ENCODE measurements around the gene REPS1. TPM values are rescaled to one million over a fixed set of nuclear protein-coding genes. Genes with fewer than 3 reads are reported as not detected.

The REPS1 gene
- total and polyA plus RNA-seq, 10 donors, result 17.2 to 75.7 (median 58.6) TPM

DNA sequence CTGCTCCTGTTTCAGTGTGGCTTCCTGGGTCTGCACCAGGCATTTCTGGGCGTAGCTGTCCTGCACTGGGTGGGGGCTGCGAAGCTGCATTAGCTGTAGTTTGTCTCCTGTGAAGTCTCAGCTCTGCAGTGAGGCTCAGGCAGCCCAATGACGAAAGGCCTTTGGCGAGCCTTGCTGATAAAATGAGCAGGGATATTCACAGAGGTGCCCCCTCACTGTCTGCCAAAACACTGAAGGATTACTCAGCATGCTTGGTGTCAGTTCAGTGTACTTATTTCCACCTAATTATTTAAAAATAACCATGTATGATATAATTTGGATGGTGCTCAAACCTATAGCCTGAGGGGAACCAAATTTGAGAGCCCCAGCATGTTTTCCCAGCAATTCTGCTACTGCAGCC, 118.7 kb downstream of the REPS1 start:
- H3K27ac ChIP-seq, result no peak overlapping the region
- H3K36me3 ChIP-seq, result no peaks in the 10 kb centered on the region
- WGBS, 5 donors, result 74 to 94% (median 93%) methylated on average over 4 of the region's 4 CpGs
- H3K4me3 ChIP-seq, result no peak overlapping the region
- H3K4me1 ChIP-seq, result no peaks in the 10 kb centered on the region
- no peaks in the 10 kb centered on the region for H3K27me3 ChIP-seq (replicated peaks in 1 of 7)
- no peak for DNase-seq
- no peaks in the 10 kb centered on the region for H3K9me3 ChIP-seq
- TF ChIP-seq POLR2A (IDR thresholded peaks at IDR 0.05), result no peak
- no peak for TF ChIP-seq POLR2AphosphoS5 (IDR thresholded peaks at IDR 0.05)
- TF ChIP-seq CTCF (IDR thresholded peaks at IDR 0.05 in 8 of 11, conservative IDR thresholded peaks at IDR 0.05 in 3 of 11), result no peak
- intact Hi-C loops (cut with DNase I; ENCODE audit: low total_unique reads), result no loop called here

DNA sequence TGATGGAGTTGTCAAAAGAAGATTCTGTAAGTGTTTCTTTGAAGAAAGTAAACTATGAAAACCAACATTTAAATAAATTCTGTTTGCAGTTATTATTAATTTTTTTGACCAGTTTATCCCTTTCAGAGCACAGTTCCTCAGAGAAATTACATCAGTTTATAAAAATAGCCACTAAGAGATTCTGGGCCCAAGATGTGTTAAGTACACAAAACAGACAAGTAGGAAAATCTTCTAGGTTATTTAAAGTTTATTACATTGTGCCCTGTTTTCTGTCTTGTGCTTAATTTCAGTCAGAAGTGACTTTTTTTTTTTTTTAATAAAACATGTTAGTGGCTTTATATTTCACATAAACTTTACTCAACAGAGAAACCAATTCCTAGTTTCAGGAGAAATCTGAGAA, 119.9 kb downstream of the REPS1 start:
- Histone ChIP-seq H3K36me3 (no peaks in the 10 kb centered on the region), H3K4me1 (no peaks in the 10 kb centered on the region), H3K27ac (no peak overlapping the region), H3K27me3 (replicated peaks in 1 of 7) (no peaks in the 10 kb centered on the region), H3K4me3 (no peak overlapping the region), H3K9me3 (no peaks in the 10 kb centered on the region)
- DNase-seq, result no peak
- intact Hi-C loops (cut with DNase I; ENCODE audit: low total_unique reads), result no loop called here
- TF ChIP-seq POLR2A (IDR thresholded peaks at IDR 0.05) (no peak), POLR2AphosphoS5 (IDR thresholded peaks at IDR 0.05) (no peak), CTCF (IDR thresholded peaks at IDR 0.05 in 8 of 11, conservative IDR thresholded peaks at IDR 0.05 in 3 of 11) (no peak)

GRCh38 chr6:138865480-138866109, 122.5 kb downstream of the REPS1 start:
- intact Hi-C loops (cut with DNase I; ENCODE audit: low total_unique reads), result no loop called here
- Histone ChIP-seq H3K36me3 (no peaks in the 10 kb centered on the region), H3K4me1 (no peaks in the 10 kb centered on the region), H3K4me3 (no peak overlapping the region), H3K9me3 (no peaks in the 10 kb centered on the region), H3K27me3 (replicated peaks in 1 of 7) (no peaks in the 10 kb centered on the region), H3K27ac (no peak overlapping the region)
- TF ChIP-seq CTCF (IDR thresholded peaks at IDR 0.05 in 8 of 11, conservative IDR thresholded peaks at IDR 0.05 in 3 of 11) (no peak), POLR2A (IDR thresholded peaks at IDR 0.05) (no peak), POLR2AphosphoS5 (IDR thresholded peaks at IDR 0.05) (no peak)
- WGBS, 5 donors, result 77 to 89% (median 85%) methylated on average over 6 of the region's 6 CpGs
- no peak for DNase-seq

DNA sequence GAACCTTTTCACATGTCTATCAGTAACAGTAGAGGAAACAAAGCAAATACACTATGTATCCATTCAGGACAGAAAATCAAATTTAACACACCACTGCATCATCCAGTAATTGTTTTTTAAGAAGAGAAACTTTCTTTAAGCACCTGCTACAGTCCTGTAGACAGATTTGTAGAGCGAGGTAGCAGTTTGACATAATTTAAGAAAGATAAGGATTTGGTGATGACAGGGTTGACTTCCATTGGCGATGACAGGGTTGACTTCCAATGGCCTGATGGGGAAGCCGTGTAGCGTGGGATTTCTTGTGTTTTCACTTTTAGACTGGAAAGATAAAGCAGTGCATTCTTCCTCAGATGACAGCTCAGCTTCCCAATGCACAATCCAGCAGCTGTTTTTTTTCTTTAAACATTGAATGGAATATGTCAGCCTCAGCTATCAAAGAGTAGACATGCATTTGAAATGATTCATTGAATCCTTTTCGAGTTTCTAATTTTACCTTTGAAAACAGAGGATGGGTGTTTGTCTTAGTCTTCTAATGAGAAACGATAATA, 123.6 kb downstream of the REPS1 start:
- no peaks in the 10 kb centered on the region for H3K9me3 ChIP-seq
- H3K4me1 ChIP-seq, result no peaks in the 10 kb centered on the region
- no peaks in the 10 kb centered on the region for H3K27me3 ChIP-seq (replicated peaks in 1 of 7)
- no peaks in the 10 kb centered on the region for H3K36me3 ChIP-seq
- no peak for DNase-seq
- no peak overlapping the region for H3K4me3 ChIP-seq
- WGBS, 5 donors, result 78 to 89% (median 84%) methylated on average over 6 of the region's 6 CpGs
- no peak for TF ChIP-seq POLR2A (IDR thresholded peaks at IDR 0.05)
- TF ChIP-seq CTCF (IDR thresholded peaks at IDR 0.05 in 8 of 11, conservative IDR thresholded peaks at IDR 0.05 in 3 of 11), result no peak
- TF ChIP-seq POLR2AphosphoS5 (IDR thresholded peaks at IDR 0.05), result no peak
- no peak overlapping the region for H3K27ac ChIP-seq
- intact Hi-C loops (cut with DNase I; ENCODE audit: low total_unique reads), result no loop called here

Measured in spleen (tissue), 11 donors.